Retinal pigment epithelial cell (primary cell): ENCODE data around the gene NEDD4L.

Experiments
- DNase-seq: peaks from one replicate; pipeline ENCODE4 v3.0.0-alpha.2; 2010; ENCODE audit warnings: low read depth
- H3K4me3 ChIP-seq: 2 replicates; pipeline ENCODE4 v1.5.1; 2011; ENCODE audit warnings: mild to moderate bottlenecking, low read length, control low read depth, moderate library complexity
- CTCF ChIP-seq: conservative IDR thresholded peaks from 2 replicates; pipeline ENCODE4 v1.5.1; 2011; ENCODE audit warnings: low read depth, low read length, control low read depth, inconsistent platforms

NEDD4L gene

GRCh38 chr18:58341916-58342315, 297.9 kb downstream of the NEDD4L start:
- no peak for DNase-seq
- no peak for TF ChIP-seq CTCF
- H3K4me3 ChIP-seq: no peak overlapping the region

GRCh38 chr18:58344080-58344670, 300.1 kb downstream of the NEDD4L start:
- DNase-seq: no peak
- H3K4me3 ChIP-seq: no peak overlapping the region
- no peak for TF ChIP-seq CTCF

- no peak for TF ChIP-seq CTCF
- DNase-seq: no peak
- no peak overlapping the region for H3K4me3 ChIP-seq
These were observed 300.9 kb downstream of the NEDD4L start for GRCh38 chr18:58344861-58345463.

- DNase-seq: no peak
- TF ChIP-seq CTCF: no peak
- H3K4me3 ChIP-seq: no peak overlapping the region
These were observed 301.8 kb downstream of the NEDD4L start for GRCh38 chr18:58345875-58346274.

GRCh38 chr18:58347135-58347534, 303.1 kb downstream of the NEDD4L start:
- no peak for DNase-seq
- no peak for TF ChIP-seq CTCF
- no peak overlapping the region for H3K4me3 ChIP-seq

- no peak for TF ChIP-seq CTCF
- no peak overlapping the region for H3K4me3 ChIP-seq
- no peak for DNase-seq
These were observed 304.5 kb downstream of the NEDD4L start for GRCh38 chr18:58348517-58348916.

- H3K4me3 ChIP-seq: no peak overlapping the region
- no peak for DNase-seq
- no peak for TF ChIP-seq CTCF
These were observed 304.9 kb downstream of the NEDD4L start for GRCh38 chr18:58348951-58349350.
